Measurements from ENCODE around the gene ASCC3.

The ASCC3 gene

GRCh38 chr6:100850174-100850573 is 31.0 kb downstream of the ASCC3 start:
- no peak overlapping the region for H3K4me2 ChIP-seq (ENCODE audit: insufficient read depth, low read length)
- peaks cover 44% of the 10 kb centered on the region for H3K36me3 ChIP-seq (ENCODE audit: insufficient read depth, low read length)
- peaks cover 16% of the 10 kb centered on the region; the same call in 1 of the 2 replicates for H3K79me2 ChIP-seq (ENCODE audit: insufficient read depth, low read length)
- H4K20me1 ChIP-seq (ENCODE audit: insufficient read depth, low read length), result no peaks in the 10 kb centered on the region
- TF ChIP-seq EZH2 (IDR thresholded peaks at IDR 0.05; ENCODE audit: borderline replicate concordance, low read depth, low read length, severe bottlenecking), result no peak
- no peak for TF ChIP-seq CTCF (IDR thresholded peaks at IDR 0.05; ENCODE audit: borderline replicate concordance, extremely low read depth, low read length, poor library complexity, severe bottlenecking)
- no peaks in the 10 kb centered on the region for H3K27me3 ChIP-seq (ENCODE audit: insufficient read depth, low read length, poor library complexity)
- H3K9me3 ChIP-seq (ENCODE audit: insufficient read depth, low read length, severe bottlenecking), result no peaks in the 10 kb centered on the region
- no peak overlapping the region for H3K27ac ChIP-seq (ENCODE audit: low read length)
- H2AFZ ChIP-seq (ENCODE audit: low read depth, low read length), result no peak overlapping the region
- no peak for ATAC-seq (ENCODE audit: insufficient read depth, low read depth)
- no peak overlapping the region for H3K4me3 ChIP-seq (ENCODE audit: low read depth in 1 of 2, low read length in 2 of 2)
- no peak overlapping the region for H3K9ac ChIP-seq (ENCODE audit: low read depth, low read length)
- no peak for DNase-seq
- H3K4me1 ChIP-seq (ENCODE audit: insufficient read depth, low read length), result no peaks in the 10 kb centered on the region

GRCh38 chr6:100846276-100846675 is 34.9 kb downstream of the ASCC3 start:
- Histone ChIP-seq H3K9me3 (ENCODE audit: insufficient read depth, low read length, severe bottlenecking) (no peaks in the 10 kb centered on the region), H3K27me3 (ENCODE audit: insufficient read depth, low read length, poor library complexity) (no peaks in the 10 kb centered on the region), H3K27ac (ENCODE audit: low read length) (no peak overlapping the region), H3K9ac (ENCODE audit: low read depth, low read length) (no peak overlapping the region), H3K4me2 (ENCODE audit: insufficient read depth, low read length) (no peak overlapping the region), H3K79me2 (ENCODE audit: insufficient read depth, low read length) (peaks cover 46% of the 10 kb centered on the region), H3K4me1 (ENCODE audit: insufficient read depth, low read length) (no peaks in the 10 kb centered on the region), H4K20me1 (ENCODE audit: insufficient read depth, low read length) (no peaks in the 10 kb centered on the region; the same call in 1 of the 2 replicates), H2AFZ (ENCODE audit: low read depth, low read length) (no peak overlapping the region), H3K4me3 (ENCODE audit: low read depth in 1 of 2, low read length in 2 of 2) (no peak overlapping the region), H3K36me3 (ENCODE audit: insufficient read depth, low read length) (peaks cover 39% of the 10 kb centered on the region)
- TF ChIP-seq CTCF (IDR thresholded peaks at IDR 0.05; ENCODE audit: borderline replicate concordance, extremely low read depth, low read length, poor library complexity, severe bottlenecking) (no peak), EZH2 (IDR thresholded peaks at IDR 0.05; ENCODE audit: borderline replicate concordance, low read depth, low read length, severe bottlenecking) (no peak)
- DNase-seq, result no peak
- 0 out of 3 replicates have a peak, but pooled peaks have one; percentile 33 for ATAC-seq (ENCODE audit: insufficient read depth, low read depth)

GRCh38 chr6:100845676-100846075 is 35.5 kb downstream of the ASCC3 start:
- Histone ChIP-seq H3K4me2 (ENCODE audit: insufficient read depth, low read length) (no peak overlapping the region), H4K20me1 (ENCODE audit: insufficient read depth, low read length) (no peaks in the 10 kb centered on the region; the same call in 1 of the 2 replicates), H3K27me3 (ENCODE audit: insufficient read depth, low read length, poor library complexity) (no peaks in the 10 kb centered on the region), H3K4me3 (ENCODE audit: low read depth in 1 of 2, low read length in 2 of 2) (no peak overlapping the region), H3K4me1 (ENCODE audit: insufficient read depth, low read length) (no peaks in the 10 kb centered on the region), H3K27ac (ENCODE audit: low read length) (no peak overlapping the region), H2AFZ (ENCODE audit: low read depth, low read length) (no peak overlapping the region), H3K79me2 (ENCODE audit: insufficient read depth, low read length) (peaks cover 52% of the 10 kb centered on the region), H3K36me3 (ENCODE audit: insufficient read depth, low read length) (peaks cover 39% of the 10 kb centered on the region), H3K9me3 (ENCODE audit: insufficient read depth, low read length, severe bottlenecking) (no peaks in the 10 kb centered on the region), H3K9ac (ENCODE audit: low read depth, low read length) (no peak overlapping the region)
- no peak for TF ChIP-seq CTCF (IDR thresholded peaks at IDR 0.05; ENCODE audit: borderline replicate concordance, extremely low read depth, low read length, poor library complexity, severe bottlenecking)
- TF ChIP-seq EZH2 (IDR thresholded peaks at IDR 0.05; ENCODE audit: borderline replicate concordance, low read depth, low read length, severe bottlenecking), result no peak
- ATAC-seq (ENCODE audit: insufficient read depth, low read depth) (no peak), DNase-seq (no peak)

GRCh38 chr6:100839419-100839818 is 41.7 kb downstream of the ASCC3 start:
- TF ChIP-seq EZH2 (IDR thresholded peaks at IDR 0.05; ENCODE audit: borderline replicate concordance, low read depth, low read length, severe bottlenecking) (no peak), CTCF (IDR thresholded peaks at IDR 0.05; ENCODE audit: borderline replicate concordance, extremely low read depth, low read length, poor library complexity, severe bottlenecking) (no peak)
- ATAC-seq (ENCODE audit: insufficient read depth, low read depth), result no peak
- no peak overlapping the region for H3K4me2 ChIP-seq (ENCODE audit: insufficient read depth, low read length)
- no peaks in the 10 kb centered on the region for H3K9me3 ChIP-seq (ENCODE audit: insufficient read depth, low read length, severe bottlenecking)
- H3K79me2 ChIP-seq (ENCODE audit: insufficient read depth, low read length), result peaks cover 71% of the 10 kb centered on the region
- H2AFZ ChIP-seq (ENCODE audit: low read depth, low read length), result no peak overlapping the region
- no peak overlapping the region for H3K4me3 ChIP-seq (ENCODE audit: low read depth in 1 of 2, low read length in 2 of 2)
- H3K27ac ChIP-seq (ENCODE audit: low read length), result no peak overlapping the region
- no peaks in the 10 kb centered on the region for H3K4me1 ChIP-seq (ENCODE audit: insufficient read depth, low read length)
- no peak for DNase-seq
- no peak overlapping the region for H3K9ac ChIP-seq (ENCODE audit: low read depth, low read length)
- H4K20me1 ChIP-seq (ENCODE audit: insufficient read depth, low read length), result no peaks in the 10 kb centered on the region
- H3K36me3 ChIP-seq (ENCODE audit: insufficient read depth, low read length), result peaks cover 17% of the 10 kb centered on the region; the same call in 1 of the 2 replicates
- H3K27me3 ChIP-seq (ENCODE audit: insufficient read depth, low read length, poor library complexity), result no peaks in the 10 kb centered on the region
